CD4-positive, alpha-beta T cell treated with Interleukin-6 for 4 hours (primary cell): Measurements from ENCODE around the gene RAI1.

Experiments
- DNase-seq: peaks from one replicate; pipeline ENCODE4 v3.0.0-alpha.2; 2020; ENCODE audit warnings: mixed read lengths

The RAI1 gene

GRCh38 chr17:17820046-17820445 is 138.8 kb downstream of the RAI1 start:
- DNase-seq: no peak

DNA sequence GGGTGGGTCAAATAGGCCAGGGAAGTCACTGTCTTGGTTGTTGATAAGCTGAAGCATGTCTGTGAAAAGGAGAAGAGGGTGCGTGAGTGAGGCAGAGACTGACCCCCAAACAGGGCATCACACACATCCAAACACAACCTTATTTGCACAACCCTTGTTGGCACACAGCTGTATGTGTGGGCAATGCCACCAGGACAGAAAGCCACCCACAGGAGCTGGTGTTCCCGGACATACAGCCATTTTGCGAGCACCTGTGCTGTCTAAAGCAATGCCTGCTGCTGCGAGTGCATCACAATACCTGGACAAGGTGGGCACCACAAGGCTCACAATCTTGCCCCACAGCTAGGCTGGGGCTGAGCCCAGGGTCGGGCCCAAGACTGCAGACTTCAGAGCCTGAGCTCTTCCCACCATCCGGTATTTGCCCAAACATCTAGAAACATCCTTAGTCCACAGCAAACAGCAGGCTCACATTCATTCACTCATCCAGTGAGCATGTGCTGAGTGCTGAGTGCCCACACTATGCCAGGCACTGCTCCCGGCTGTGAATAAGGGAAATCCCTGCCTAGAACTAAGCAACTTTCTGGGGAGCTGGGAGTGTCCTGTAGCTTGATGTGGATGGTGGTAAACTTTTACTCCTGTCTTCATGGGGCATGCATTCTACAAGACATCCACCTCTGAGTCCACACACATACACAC is 139.4 kb downstream of the RAI1 start:
- DNase-seq: no peak

GRCh38 chr17:17822189-17822588 is 140.9 kb downstream of the RAI1 start:
- DNase-seq: no peak

DNA sequence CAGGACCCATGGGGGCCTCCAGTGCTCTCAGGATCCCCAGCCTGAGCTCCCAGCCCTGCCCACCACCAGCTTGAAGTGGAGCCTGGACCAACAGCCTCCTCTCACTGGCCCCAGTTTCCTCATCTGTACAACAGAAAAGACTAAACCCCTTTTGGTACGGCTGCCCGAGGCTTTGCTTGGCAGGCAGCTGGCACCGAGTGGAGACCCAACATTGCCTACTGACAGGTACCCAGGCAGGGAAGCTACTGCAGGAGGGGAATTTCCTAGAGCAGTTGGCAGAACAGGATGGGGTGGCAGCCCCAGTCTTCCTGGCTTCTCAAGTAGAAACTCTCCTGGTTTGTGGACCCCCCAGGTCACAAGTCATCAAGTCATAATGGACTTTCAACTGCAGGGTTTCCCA is 141.4 kb downstream of the RAI1 start:
- no peak for DNase-seq

- DNase-seq: peak; percentile 84
These were observed 142.3 kb downstream of the RAI1 start for GRCh38 chr17:17823433-17824118.

DNA sequence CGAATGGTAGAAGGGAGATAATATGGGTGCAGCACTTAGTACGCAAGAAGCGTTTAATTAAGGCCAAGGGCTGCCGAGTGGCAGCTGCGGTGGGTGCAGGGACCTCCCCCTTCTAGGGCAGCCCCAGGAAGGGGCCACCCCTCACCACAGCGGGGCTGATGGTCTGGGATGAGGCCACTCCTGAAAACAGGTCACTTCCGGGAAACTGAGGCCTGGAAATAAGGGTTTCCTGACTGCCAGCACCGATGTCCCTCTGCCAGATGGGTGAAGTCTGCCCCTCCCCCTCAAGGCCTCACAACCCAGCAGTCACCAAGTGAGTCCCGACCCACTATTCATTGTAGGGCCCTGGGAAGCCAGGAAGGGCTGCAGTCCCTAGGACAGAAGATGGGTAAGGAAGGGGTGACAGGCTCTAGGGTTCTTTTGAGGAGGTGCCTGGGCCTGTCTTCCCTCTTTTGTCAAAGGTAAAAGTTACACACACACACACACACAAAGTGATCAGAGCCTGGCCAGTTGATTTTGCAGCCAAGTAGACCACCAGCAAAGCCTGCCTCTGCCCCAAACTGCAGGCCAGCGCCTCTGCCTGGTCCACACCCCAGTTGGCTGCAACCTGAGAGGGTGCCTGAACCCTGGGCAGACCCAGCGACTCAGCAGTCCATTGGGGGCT is 143.0 kb downstream of the RAI1 start:
- DNase-seq: no peak

GRCh38 chr17:17824783-17825614 is 143.7 kb downstream of the RAI1 start:
- no peak for DNase-seq

DNA sequence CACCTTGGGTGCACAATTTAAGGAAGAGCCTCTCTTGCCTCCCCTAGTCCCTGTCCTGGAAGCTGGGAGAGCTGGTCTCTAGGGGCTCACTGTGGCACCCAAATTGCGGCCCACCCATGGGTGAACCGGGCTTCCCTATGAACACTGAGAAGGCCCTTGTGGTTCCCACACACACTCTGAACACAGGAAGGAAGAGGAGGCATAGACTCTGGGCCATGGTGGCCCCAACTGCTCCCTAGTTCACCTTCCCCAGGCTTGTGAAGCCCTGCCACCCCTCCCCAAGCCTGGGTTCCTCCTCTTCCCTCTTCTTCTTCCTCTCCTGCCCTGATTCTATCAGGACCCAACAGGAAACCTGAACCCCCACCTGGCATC is 145.1 kb downstream of the RAI1 start:
- DNase-seq: peak; percentile 23

GRCh38 chr17:17826942-17827785 is 145.9 kb downstream of the RAI1 start:
- no peak for DNase-seq

- DNase-seq: no peak
These were observed 146.8 kb downstream of the RAI1 start for GRCh38 chr17:17827826-17828621.

DNA sequence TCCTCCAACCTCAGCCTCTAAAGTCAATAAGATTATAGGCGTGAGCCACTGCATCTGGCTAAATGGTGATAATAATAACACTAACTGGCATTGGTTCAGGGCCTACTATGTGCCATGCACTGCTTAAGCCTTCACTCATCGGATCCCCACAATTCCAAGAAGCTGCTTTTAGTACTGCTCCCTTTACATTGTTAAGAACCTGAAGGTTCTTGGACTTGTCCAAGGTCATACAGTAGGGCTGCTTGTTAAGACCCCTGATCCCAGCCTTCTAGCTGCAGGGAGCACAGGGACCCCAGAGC is 149.0 kb downstream of the RAI1 start:
- no peak for DNase-seq

GRCh38 chr17:17830740-17831207 is 149.5 kb downstream of the RAI1 start:
- DNase-seq: no peak

- no peak for DNase-seq
These were observed 150.2 kb downstream of the RAI1 start for GRCh38 chr17:17831208-17832031.

DNA sequence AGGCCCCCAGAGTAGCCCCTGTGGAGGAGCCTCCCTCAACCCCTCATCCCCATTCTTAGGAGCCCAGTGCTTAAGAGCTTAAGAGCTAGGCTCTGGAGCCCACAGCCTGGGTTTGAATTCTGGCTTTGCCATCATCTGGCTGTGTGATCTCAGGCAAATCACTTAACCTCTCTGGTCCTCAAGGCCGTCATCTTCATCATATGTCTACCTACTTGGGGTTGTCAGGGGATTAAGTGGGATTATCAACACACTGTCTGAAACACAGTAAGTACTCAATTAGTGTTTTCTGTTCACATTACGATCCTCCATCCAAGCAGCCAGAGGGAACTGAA is 150.7 kb downstream of the RAI1 start:
- no peak for DNase-seq

DNA sequence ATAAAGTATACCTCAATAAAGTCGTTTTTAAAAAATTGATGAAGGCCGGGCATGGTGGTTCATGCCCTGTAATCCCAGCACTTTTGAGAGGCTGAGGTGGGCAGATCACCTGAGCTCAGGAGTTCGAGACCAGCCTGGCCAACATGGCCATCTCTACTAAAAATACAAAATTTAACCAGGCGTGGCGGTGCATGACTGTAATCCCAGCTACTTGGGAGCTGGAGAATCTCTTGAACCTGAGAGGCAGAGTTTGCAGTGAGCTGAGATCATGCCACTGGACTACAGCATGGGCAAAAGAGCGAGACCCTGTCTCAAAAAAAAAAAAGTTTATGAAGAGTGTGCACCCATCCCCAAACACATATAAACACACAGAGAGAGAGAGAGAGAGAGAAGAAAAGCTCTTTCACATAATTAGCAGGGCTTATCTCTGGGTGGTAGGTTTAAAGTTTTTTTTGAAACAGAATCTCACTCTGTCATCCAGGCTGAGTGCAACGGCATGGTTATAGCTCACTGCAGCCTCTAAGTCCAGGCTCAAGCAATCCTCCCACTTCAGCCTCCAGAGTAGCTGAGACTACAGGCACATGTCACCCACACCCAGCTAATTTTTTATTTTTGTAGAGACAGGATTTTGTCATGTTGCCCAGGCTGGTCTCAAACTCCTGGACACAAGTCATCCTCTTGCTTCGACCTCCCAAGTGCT is 152.6 kb downstream of the RAI1 start:
- no peak for DNase-seq

GRCh38 chr17:17834974-17835373 is 153.7 kb downstream of the RAI1 start:
- no peak for DNase-seq

DNA sequence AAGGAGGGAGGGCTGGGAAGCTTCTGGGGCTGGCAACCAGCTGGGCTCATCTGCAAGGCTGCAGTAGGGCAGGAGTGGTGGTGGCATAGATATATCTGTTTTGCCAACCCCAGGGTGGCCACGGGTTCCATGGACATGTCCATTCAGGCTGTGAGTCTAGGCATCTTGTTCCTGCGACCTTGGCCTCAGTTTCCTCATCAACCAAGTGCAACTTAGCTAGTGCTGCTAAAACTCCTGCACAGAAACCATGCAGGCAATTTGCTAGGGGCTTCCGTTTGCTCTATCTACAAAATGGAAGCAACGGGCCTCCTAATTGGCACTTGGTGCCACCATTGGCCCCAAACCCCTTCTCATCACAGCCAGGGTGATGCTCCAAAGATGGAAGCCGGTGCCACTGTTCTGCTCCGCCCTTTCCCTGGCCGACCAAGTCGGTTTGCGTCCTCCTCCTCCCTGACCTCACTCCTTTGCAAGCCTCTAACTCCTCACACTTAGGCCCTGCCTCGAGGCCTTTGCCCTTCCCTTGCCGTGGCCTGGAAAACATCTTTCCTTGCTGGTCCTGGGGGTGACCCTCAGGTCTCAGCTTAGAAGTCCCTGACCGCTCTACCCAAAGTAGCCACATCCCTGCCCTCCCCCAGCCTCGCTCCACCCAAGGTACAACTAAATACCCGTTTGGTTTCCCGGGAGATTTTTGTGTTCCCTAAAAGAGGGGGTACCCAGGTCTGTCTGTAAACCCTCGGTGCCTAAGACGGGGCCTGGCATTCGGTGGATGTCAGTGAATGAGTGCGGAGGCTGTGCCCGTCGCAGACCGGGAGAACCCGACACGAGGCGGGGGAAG is 154.4 kb downstream of the RAI1 start:
- no peak for DNase-seq

DNA sequence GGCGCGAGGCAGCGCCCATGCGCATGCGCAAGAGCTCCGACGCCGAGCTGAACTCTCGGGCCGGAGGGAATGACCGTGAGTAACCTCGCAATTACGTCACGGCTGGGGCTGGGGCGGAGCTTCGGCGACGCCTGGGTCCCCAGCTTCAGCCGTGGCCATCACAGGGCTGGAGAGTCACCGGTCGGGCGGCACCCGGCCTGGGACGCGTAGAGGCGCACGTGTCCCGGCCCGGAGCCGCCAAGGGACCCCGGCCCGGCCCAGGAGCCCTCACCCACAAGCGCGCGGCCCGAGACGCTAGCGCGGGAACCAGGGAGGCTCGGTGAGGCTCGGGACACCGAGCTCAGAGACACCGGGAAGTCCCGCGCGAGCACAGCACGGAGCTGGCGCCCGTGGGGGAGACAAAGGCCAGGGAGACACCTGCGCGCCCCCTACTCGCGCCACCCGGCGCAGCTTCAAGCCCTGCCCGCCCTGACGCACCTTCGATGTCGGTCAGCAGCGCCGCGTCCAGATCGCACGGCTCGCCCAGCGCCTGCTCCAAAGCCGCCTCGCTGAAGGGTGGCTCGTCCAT is 155.1 kb downstream of the RAI1 start:
- peak; percentile 98 for DNase-seq
